Measurements from ENCODE around the gene LMBRD2. TPM values are rescaled to one million over a fixed set of nuclear protein-coding genes. Genes with fewer than 3 reads are reported as not detected.

LMBRD2 gene
- total and polyA plus RNA-seq, 2 donors (not counting 1 experiment from before 2014, with no cell fraction given) = 2.1 to 10.0 TPM

- peaks cover 14% of the 10 kb centered on the region for H3K27me3 Mint-ChIP-seq
- H3K79me2 ChIP-seq (ENCODE audit: control insufficient read depth, insufficient read depth, low read length) = no peaks in the 10 kb centered on the region
These were observed 95.3 kb downstream of the LMBRD2 start for GRCh38 chr5:36056422-36056821.

DNA sequence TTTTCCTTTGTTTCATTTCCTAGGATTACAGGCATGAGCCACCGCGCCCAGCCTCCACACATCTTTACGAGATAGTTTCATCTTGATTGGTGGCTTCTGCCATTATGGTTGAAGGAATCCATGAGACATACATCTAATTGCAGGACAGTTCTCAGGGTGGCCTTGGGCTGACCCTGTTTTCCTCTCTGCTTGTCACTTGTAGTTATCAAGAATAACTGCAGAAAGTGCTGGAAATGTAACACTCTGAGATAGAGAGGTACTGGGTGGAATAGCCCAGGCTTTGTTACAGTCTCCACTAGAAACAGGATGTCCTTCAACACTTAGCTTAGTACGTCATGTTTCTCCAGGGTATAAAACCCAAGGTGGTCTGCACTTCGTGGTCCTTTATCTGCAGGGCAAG is 95.7 kb downstream of the LMBRD2 start:
- H3K4me1 ChIP-seq (ENCODE audit: control insufficient read depth in 2 of 2, insufficient read depth in 2 of 2, low read length in 2 of 2) = no peaks in the 10 kb centered on the region
- H3K4me3 ChIP-seq (ENCODE audit: control extremely low read depth in 1 of 5, extremely low read depth in 1 of 5, insufficient read depth in 1 of 5, low read depth in 2 of 5, low read length in 4 of 5) = no peak overlapping the region
- Mint-ChIP-seq H3K4me1 (no peaks in the 10 kb centered on the region), H3K9me3 (ENCODE audit: insufficient read depth) (peaks cover under 1% of the 10 kb centered on the region), H3K4me3 (no peak overlapping the region), H3K27me3 (peaks cover 16% of the 10 kb centered on the region), H3K27ac (no peak overlapping the region)
- 69% methylated on average over 2 of the region's 5 CpGs for WGBS (ENCODE audit: insufficient coverage)
- H3K9ac ChIP-seq (ENCODE audit: low read length) = no peak overlapping the region
- no peak overlapping the region for H2AFZ ChIP-seq (ENCODE audit: insufficient read depth, low read depth, low read length, poor library complexity, severe bottlenecking)
- no peaks in the 10 kb centered on the region for H3K9me3 ChIP-seq (ENCODE audit: control extremely low read depth in 1 of 3, control insufficient read depth in 2 of 3, insufficient read depth in 1 of 3, low read length in 2 of 3)
- POLR2A ChIA-PET = no interaction called here
- ATAC-seq (ENCODE audit: low read depth) (no peak), DNase-seq (no peak)
- intact Hi-C loops (cut with micrococcal nuclease) = no loop called here
- no peaks in the 10 kb centered on the region for H3K79me2 ChIP-seq (ENCODE audit: control insufficient read depth, insufficient read depth, low read length)
- CTCF ChIA-PET = no interaction called here
- H3K4me2 ChIP-seq (replicated peaks; ENCODE audit: low read depth, low read length, poor library complexity, severe bottlenecking) = no peak overlapping the region
- H3K36me3 ChIP-seq (replicated peaks in 1 of 2; ENCODE audit: control extremely low read depth in 1 of 2, control insufficient read depth in 1 of 2, extremely low read depth in 1 of 2, insufficient read depth in 2 of 2, low read length in 1 of 2) = no peaks in the 10 kb centered on the region
- no peaks in the 10 kb centered on the region for H4K20me1 ChIP-seq (ENCODE audit: control insufficient read depth, insufficient read depth, low read length, poor library complexity, severe bottlenecking)
- no peak overlapping the region for H3K27ac ChIP-seq (ENCODE audit: low read length in 2 of 2)
- no peak for TF ChIP-seq EZH2 (IDR thresholded peaks at IDR 0.05; ENCODE audit: borderline replicate concordance, insufficient read depth, low read depth, low read length, poor library complexity, severe bottlenecking)
- TF ChIP-seq, protein P1, sequence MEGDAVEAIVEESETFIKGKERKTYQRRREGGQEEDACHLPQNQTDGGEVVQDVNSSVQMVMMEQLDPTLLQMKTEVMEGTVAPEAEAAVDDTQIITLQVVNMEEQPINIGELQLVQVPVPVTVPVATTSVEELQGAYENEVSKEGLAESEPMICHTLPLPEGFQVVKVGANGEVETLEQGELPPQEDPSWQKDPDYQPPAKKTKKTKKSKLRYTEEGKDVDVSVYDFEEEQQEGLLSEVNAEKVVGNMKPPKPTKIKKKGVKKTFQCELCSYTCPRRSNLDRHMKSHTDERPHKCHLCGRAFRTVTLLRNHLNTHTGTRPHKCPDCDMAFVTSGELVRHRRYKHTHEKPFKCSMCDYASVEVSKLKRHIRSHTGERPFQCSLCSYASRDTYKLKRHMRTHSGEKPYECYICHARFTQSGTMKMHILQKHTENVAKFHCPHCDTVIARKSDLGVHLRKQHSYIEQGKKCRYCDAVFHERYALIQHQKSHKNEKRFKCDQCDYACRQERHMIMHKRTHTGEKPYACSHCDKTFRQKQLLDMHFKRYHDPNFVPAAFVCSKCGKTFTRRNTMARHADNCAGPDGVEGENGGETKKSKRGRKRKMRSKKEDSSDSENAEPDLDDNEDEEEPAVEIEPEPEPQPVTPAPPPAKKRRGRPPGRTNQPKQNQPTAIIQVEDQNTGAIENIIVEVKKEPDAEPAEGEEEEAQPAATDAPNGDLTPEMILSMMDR (IDR thresholded peaks at IDR 0.05) = no peak
- H3K27me3 ChIP-seq (replicated peaks in 1 of 4; ENCODE audit: control extremely low read depth in 1 of 4, control insufficient read depth in 3 of 4, insufficient read depth in 4 of 4, low read length in 3 of 4) = no peaks in the 10 kb centered on the region

More at GRCh38 chr5:36056422-36056821, 95.3 kb downstream of the LMBRD2 start:
- no peak overlapping the region for H2AFZ ChIP-seq (ENCODE audit: insufficient read depth, low read depth, low read length, poor library complexity, severe bottlenecking)
- no peaks in the 10 kb centered on the region for H3K27me3 ChIP-seq (replicated peaks in 1 of 4; ENCODE audit: control extremely low read depth in 1 of 4, control insufficient read depth in 3 of 4, insufficient read depth in 4 of 4, low read length in 3 of 4)
- no peak for ATAC-seq (ENCODE audit: low read depth)
- H4K20me1 ChIP-seq (ENCODE audit: control insufficient read depth, insufficient read depth, low read length, poor library complexity, severe bottlenecking) = no peaks in the 10 kb centered on the region
- H3K9me3 ChIP-seq (ENCODE audit: control extremely low read depth in 1 of 3, control insufficient read depth in 2 of 3, insufficient read depth in 1 of 3, low read length in 2 of 3) = no peaks in the 10 kb centered on the region
- CTCF ChIA-PET = no interaction called here
- 73% methylated on average over 1 of the region's 5 CpGs for WGBS (ENCODE audit: insufficient coverage)
- H3K4me1 ChIP-seq (ENCODE audit: control insufficient read depth in 2 of 2, insufficient read depth in 2 of 2, low read length in 2 of 2) = no peaks in the 10 kb centered on the region
- no peak overlapping the region for H3K9ac ChIP-seq (ENCODE audit: low read length)
- POLR2A ChIA-PET = no interaction called here
- Mint-ChIP-seq H3K27ac (no peak overlapping the region), H3K9me3 (ENCODE audit: insufficient read depth) (no peaks in the 10 kb centered on the region), H3K4me1 (no peaks in the 10 kb centered on the region), H3K4me3 (no peak overlapping the region)
- H3K4me2 ChIP-seq (replicated peaks; ENCODE audit: low read depth, low read length, poor library complexity, severe bottlenecking) = no peak overlapping the region
- no peak overlapping the region for H3K4me3 ChIP-seq (ENCODE audit: control extremely low read depth in 1 of 5, extremely low read depth in 1 of 5, insufficient read depth in 1 of 5, low read depth in 2 of 5, low read length in 4 of 5)
- no peak for DNase-seq
- no peaks in the 10 kb centered on the region for H3K36me3 ChIP-seq (replicated peaks in 1 of 2; ENCODE audit: control extremely low read depth in 1 of 2, control insufficient read depth in 1 of 2, extremely low read depth in 1 of 2, insufficient read depth in 2 of 2, low read length in 1 of 2)
- intact Hi-C loops (cut with micrococcal nuclease) = no loop called here
- no peak overlapping the region for H3K27ac ChIP-seq (ENCODE audit: low read length in 2 of 2)
- TF ChIP-seq, protein P1 (IDR thresholded peaks at IDR 0.05) = no peak
- TF ChIP-seq EZH2 (IDR thresholded peaks at IDR 0.05; ENCODE audit: borderline replicate concordance, insufficient read depth, low read depth, low read length, poor library complexity, severe bottlenecking) = no peak

Data from B cell (primary cell).